Bone marrow (tissue), 2 donors: ENCODE results near the gene ZNF222.

ENCODE experiments used
- DNase-seq, 2 donors: peaks; one replicate each; lab custom pipeline; 2025; lab: John Stamatoyannopoulos, UW

ZNF222 gene

DNA sequence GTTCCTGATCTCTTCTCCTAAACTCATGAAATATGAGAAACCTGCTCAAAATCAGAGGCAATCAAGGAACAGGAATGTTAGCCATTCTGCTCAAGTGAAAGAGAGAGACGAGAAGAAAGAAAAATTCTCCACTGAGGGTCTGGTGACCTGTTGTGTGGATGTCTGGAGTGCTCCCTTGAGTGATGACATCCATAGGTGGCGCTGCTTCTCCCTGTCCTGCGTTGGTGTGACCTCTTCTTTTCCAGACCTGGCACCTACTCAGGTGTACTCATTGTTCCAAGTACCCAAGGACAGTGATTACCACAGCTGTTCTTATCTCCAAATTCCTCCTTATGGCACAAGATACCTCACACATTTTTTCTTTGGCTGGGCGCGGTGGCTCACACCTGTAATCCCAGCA, 30.7 kb downstream of the ZNF222 start:
- DNase-seq, result no peak

DNA sequence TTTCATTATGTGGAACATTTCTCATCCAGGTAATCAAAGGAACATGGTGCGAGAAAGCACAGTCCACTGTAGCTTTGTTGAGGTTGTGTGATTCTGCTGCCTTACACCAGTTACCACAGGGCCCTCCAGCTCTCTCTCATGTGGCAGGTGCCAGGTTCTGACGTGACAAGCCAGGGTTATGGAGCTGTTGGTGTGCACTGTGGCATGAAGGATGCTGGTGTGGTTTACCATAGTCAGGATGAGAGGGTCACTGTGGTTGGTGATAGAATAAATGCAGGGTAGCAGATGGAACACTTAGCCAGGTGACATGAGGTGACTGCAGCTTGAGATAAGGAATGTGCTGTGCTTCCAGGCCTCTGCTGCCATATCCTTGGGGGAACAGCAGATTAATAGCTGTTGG, 34.0 kb downstream of the ZNF222 start:
- no peak for DNase-seq

DNA sequence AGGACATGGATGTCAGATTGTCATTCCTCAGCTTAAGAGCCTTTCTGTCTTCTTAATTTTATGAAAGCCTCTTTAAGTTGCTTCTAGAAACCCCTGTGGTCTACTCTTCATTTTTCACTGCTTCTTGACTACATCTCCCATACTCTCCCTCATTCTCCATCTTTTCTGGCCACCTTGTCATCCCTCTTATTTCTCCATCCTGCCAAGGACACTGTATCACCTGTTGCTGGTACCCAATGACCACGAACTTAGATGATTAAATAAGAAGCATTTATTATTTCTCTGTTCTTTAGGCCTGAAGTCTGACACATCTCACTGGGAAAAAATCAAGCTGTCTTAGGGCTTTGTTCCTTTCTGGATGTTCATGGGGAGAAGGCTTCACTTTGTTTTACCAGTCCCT, 35.9 kb downstream of the ZNF222 start:
- no peak for DNase-seq

DNA sequence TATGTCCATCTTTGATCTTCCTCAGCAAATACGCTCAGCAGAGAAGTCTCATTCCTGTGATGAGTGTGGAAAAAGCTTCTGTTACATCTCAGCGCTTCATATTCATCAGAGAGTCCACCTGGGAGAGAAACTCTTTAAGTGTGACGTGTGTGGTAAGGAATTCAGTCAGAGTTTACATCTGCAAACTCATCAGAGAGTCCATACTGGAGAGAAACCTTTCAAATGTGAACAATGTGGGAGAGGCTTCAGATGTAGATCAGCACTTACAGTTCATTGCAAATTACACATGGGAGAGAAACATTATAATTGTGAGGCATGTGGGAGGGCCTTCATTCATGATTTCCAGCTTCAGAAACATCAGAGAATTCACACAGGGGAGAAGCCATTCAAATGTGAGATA, 41.1 kb downstream of the ZNF222 start:
- DNase-seq, result no peak

DNA sequence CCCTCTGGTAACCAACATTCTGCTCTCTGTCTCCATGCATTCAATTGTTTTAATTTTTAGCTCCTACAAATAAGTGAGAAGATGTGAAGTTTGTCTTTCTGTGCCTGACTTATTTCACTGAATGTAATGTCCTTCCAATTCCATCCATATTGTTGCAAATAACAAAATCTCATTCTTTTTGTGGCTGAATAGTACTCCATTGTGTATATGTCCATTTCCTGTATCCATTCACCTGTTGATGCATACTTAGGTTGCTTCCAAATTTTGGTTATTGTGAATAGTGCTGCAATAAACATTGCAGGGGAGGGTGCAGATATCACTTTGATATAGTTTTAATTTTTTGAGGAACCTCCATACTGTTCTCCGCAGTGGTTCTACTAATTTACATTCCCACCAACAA, 44.2 kb downstream of the ZNF222 start:
- no peak for DNase-seq

DNA sequence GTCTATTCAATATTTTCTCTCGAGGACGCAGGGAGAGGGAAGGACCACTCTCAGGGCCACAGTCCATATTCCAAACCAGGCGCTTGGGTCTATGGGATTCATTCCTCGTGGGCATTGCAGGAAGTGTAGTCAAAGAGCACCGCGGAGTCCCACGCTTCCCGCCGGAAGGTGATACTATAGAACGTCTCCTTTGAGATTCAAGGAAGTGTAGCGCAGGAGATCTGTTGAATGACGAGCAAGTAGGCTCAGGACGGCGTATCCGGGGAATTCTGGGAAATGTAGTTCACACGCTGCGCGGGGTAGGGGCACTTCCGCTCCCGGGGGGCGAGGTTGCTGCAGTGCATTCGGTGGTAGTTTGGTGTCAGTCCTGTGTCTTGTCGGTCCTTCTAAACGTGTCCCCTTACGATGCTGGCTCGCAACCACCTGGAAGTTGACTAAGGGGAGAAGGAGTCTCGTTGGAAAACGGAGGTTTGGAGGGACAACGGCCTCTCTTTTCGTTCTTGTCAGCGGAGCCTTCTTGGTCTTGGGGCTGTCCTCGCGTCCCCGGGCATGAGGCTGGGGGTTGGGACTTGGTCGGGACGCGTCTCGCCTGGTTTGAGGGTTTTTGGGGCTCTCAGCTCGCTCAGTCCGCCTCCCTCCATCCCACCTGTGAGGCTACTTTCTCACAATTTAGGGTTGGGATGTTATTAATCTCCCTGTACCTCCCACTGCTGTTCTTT, 46.8 kb downstream of the ZNF222 start, which contains the start of gene ZNF284:
TSS of gene ZNF284 (plus strand) at position 336 of the 719 bp plus-strand sequence. CDS start 4,231 bp downstream, outside the sequence.
- DNase-seq, result peak; percentile 52 to 89

DNA sequence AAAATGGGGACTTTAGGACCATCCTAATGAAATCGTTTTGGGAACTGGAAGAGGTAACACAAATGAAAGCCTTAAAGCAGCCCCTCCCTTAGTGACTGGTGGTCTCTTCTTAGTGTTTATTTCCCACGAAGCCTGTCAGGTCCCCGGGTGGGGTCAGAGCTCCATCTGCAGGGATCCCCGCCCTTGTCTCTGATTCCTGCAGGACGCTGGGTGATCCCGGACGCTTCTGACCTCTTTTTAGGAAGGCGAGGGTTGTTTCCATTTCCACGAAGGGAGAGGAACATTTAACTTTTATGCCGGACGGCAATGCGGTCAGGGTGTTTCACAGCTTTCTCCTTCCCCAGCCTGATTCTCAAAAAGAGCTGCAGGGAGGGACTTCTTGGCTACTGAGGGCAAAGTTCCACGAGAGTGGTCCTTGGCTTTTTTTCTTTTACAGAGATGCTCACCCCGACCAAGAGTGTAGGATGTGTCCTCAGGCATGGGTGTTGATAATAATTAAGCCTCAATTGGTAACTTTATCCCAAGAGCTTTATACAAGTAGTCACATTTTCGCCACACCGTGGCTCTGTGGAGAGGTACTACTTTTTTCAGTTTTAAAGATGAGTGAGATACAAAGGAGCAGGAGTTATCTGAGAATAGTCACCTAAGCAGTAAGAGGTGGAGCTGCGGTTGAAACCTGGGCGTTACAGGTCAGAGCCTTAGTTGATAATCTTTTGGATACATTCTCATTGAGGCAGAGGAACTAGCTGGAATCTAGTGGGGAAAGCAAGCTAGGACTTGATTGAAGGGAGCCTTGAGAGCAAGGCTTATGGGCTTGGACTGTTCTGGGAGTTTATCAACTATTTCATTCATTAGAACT, 47.6 kb downstream of the ZNF222 start:
- DNase-seq, result no peak

DNA sequence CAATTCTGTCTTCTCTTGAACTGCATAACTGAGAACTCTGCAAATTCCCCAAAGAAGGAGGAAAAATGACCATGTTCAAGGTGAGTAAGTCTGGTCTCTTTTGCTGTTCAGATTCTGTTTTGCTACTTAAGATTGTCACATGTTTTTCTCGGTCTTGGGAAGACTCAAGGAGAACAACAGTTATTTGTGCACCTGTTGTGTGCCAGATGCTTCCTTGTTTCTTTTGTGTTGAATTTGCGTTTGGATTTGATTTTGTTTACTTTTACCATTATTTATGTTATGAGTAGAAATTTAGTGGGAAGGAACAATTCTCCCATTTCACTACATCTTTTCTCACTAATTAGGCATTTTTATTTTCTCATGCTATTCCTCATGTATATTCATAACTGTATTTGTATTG, 51.1 kb downstream of the ZNF222 start:
- no peak for DNase-seq
